OCI-LY1 (cell line): ENCODE measurements around the gene SAA4.

Experiments used
- CTCF ChIP-seq: fragments of 200-600 bp; sonication (generic), shearing (Covaris generic); IDR thresholded peaks from 2 replicates; pipeline ENCODE4 v1.5.1; 2017; ENCODE audit warnings: mild to moderate bottlenecking, antibody characterized with exemption, low read length, moderate library complexity, mixed read lengths
- EZH2 ChIP-seq: fragments of 200-600 bp; sonication (generic), shearing (Covaris generic); IDR thresholded peaks from 2 replicates; pipeline ENCODE4 v1.8.0; 2017; ENCODE audit warnings: borderline replicate concordance, mixed run types, mild to moderate bottlenecking, antibody characterized with exemption, low read length, moderate library complexity, mixed read lengths

- no peak for TF ChIP-seq CTCF
- no peak for TF ChIP-seq EZH2
Measured at GRCh38 chr11:18277565-18278271, 41.1 kb upstream of the SAA4 start.
